BLaER1 treated with 17β-estradiol and CSF1 and Interleukin-3, amounts not matched to agents 10 nM and 100 nM (cell line): Measurements from ENCODE around the gene CTU1.

ENCODE experiments used
- H3K27ac ChIP-seq, 11 experiments: shearing (Covaris generic); formaldehyde crosslinking; 2 replicates each; pipeline ENCODE4 v1.8.1; 2022
- H3K27me3 ChIP-seq, 11 experiments: shearing (Covaris generic); formaldehyde crosslinking; 2 replicates each; pipeline ENCODE4 v1.8.1; 2022
- H3K36me3 ChIP-seq, 11 experiments: shearing (Covaris generic); formaldehyde crosslinking; 2 replicates each; pipeline ENCODE4 v1.8.1; 2022
- H3K4me1 ChIP-seq, 10 experiments: shearing (Covaris generic); formaldehyde crosslinking; 2 replicates each; pipeline ENCODE4 v1.8.1; 2022
- H3K4me2 ChIP-seq, 11 experiments: shearing (Covaris generic); formaldehyde crosslinking; 2 replicates each; pipeline ENCODE4 v1.8.1; 2022
- H3K4me3 ChIP-seq, 10 experiments: shearing (Covaris generic); formaldehyde crosslinking; 2 replicates each; pipeline ENCODE4 v1.8.1; 2022
- H3K9ac ChIP-seq, 11 experiments: shearing (Covaris generic); formaldehyde crosslinking; 2 replicates each; pipeline ENCODE4 v1.8.1; 2022
- H3K9me3 ChIP-seq, 11 experiments: shearing (Covaris generic); formaldehyde crosslinking; replicated peaks in 1 of 11; 2 replicates each; pipeline ENCODE4 v1.8.1; 2022
- H4K20me1 ChIP-seq, 11 experiments: shearing (Covaris generic); formaldehyde crosslinking; 2 replicates each; pipeline ENCODE4 v1.8.1; 2022
- Cebpa-rat ChIP-seq, 11 experiments: shearing (Covaris generic); IDR thresholded peaks; 2 replicates each; pipeline ENCODE4 v1.8.1; 2022

The CTU1 gene

DNA sequence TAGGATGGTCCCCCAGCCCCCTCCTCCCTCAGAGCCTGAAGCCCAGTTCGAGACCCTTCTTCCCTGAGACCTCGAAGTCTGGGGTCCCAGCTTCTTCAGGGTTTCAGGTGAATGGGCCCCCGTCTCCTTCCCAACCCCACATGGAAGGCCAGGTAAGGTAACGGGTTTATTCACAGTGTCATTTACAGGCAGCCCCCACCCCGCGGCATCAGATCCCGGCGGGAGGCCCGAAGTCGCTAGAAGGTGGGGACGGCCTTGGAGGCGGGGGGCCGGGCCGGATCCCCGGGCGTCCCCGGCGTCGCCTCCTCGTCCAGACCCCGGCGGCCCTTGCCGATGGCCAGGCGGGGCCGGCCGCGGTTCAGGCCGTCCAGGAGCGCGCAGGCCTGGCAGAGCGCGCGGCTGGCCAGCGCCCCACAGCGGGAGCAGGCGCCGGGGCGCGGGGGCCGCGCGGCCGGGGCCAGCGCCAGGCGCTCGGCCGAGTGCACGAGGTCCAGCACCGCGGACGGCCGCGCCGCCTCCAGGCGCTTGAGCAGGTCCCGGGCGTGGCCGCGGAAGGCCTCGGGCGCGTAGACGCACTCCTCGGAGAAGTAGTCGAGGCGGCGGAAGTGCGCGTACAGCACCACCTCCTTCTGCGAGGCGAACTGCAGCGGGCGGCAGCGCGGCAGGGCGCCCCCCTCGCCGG is 9.7 kb downstream of the CTU1 start:
- peaks cover 0 to 4% (median 0%) of the 10 kb centered on the region in 11 experiments; a peak in 1 of 22 replicates for H3K9me3 ChIP-seq
- H3K9ac ChIP-seq = peak overlapping the region in 2 of 11 experiments; percentile 6 to 15; a peak in 2 of 22 replicates

DNA sequence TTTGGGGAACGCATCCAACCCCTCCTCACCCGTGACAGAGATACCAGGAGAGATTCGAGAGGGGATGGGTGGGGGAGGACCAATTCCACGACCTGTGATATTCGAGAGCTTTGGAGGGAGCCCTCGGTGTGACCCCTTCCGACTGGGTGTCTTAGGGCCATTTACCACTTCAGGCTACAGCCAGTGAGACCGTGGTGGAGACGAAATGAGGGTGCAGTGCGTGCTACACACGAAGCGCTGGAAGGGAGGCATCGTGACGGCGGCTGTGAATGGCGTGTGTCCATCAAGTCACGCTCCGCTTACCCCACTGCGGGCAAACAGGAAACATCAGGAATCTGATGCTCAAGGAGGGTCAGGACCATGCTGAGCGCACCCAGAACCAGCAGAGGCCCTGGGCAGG is 10.4 kb downstream of the CTU1 start:
- Histone ChIP-seq H3K4me3 (no peak overlapping the region), H3K9ac (peak overlapping the region in 2 of 11 experiments; percentile 6 to 15; a peak in 2 of 22 replicates)

More for the DNA sequence above, 9.7 kb downstream of the CTU1 start:
- Histone ChIP-seq H3K27me3 (no peaks in the 10 kb centered on the region), H3K4me3 (no peak overlapping the region), H3K27ac (peak overlapping the region in 7 of 11 experiments; percentile 17 to 51 (median 36); a peak in 9 of 22 replicates), H4K20me1 (peaks cover 0 to 86% (median 28%) of the 10 kb centered on the region in 11 experiments; a peak in 16 of 22 replicates), H3K36me3 (peaks cover 46 to 80% (median 66%) of the 10 kb centered on the region in 11 experiments), H3K4me1 (peaks cover 32 to 60% (median 39%) of the 10 kb centered on the region in 10 experiments), H3K4me2 (peak overlapping the region; percentile 3 to 66 (median 49); a peak in 17 of 22 replicates)
- no peak for TF ChIP-seq Cebpa-rat (IDR thresholded peaks at IDR 0.05)

DNA sequence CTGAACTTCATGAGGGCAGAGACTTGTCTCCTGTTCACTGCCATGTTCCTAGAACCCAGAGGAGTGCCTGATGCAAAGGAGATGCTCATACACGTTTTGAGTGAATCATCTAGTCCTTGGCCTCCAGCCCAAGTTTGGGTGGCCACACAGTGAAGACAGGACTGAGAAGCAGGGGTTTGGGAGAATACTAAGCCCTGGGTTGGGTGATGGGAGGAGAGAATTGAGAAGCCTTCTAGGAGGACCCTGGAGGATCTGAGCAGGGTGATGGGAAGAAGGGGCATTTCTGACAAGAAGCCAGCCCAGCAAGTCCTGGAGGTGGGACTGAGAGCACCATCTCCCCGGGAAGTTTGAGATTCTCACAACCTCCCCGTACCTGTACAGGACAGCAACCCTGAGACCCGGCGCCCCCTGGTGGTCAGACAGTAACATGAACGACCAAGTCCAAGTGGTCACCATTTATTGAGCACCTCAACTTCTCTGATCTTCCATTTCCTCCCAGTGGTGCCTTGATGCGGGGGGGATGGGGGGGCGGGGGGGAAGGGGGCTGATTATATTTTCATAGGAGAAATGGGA is 11.0 kb downstream of the CTU1 start:
- Histone ChIP-seq H3K4me1 (peaks cover 32 to 54% (median 38%) of the 10 kb centered on the region in 10 experiments), H3K27me3 (no peaks in the 10 kb centered on the region), H3K27ac (peak overlapping the region in 5 of 11 experiments; percentile 1 to 28 (median 12); a peak in 4 of 22 replicates), H3K9me3 (peaks cover 0 to 4% (median 0%) of the 10 kb centered on the region in 11 experiments; a peak in 1 of 22 replicates), H3K36me3 (peaks cover 34 to 67% (median 53%) of the 10 kb centered on the region in 11 experiments), H3K4me2 (peak overlapping the region; percentile 8 to 62 (median 27); a peak in 17 of 22 replicates), H3K9ac (no peak overlapping the region), H4K20me1 (peaks cover 0 to 87% (median 34%) of the 10 kb centered on the region in 11 experiments; a peak in 16 of 22 replicates), H3K4me3 (no peak overlapping the region)
- no peak for TF ChIP-seq Cebpa-rat (IDR thresholded peaks at IDR 0.05)

More for the DNA sequence above, 10.4 kb downstream of the CTU1 start:
- no peak for TF ChIP-seq Cebpa-rat (IDR thresholded peaks at IDR 0.05)
- Histone ChIP-seq H3K4me2 (peak overlapping the region; percentile 3 to 66 (median 49); a peak in 19 of 22 replicates), H3K36me3 (peaks cover 39 to 73% (median 58%) of the 10 kb centered on the region in 11 experiments), H3K27me3 (no peaks in the 10 kb centered on the region), H3K9me3 (peaks cover 0 to 4% (median 0%) of the 10 kb centered on the region in 11 experiments; a peak in 1 of 22 replicates), H3K27ac (peak overlapping the region in 7 of 11 experiments; percentile 17 to 51 (median 36); a peak in 11 of 22 replicates), H4K20me1 (peaks cover 0 to 87% (median 34%) of the 10 kb centered on the region in 11 experiments; a peak in 16 of 22 replicates), H3K4me1 (peaks cover 32 to 59% (median 39%) of the 10 kb centered on the region in 10 experiments)

DNA sequence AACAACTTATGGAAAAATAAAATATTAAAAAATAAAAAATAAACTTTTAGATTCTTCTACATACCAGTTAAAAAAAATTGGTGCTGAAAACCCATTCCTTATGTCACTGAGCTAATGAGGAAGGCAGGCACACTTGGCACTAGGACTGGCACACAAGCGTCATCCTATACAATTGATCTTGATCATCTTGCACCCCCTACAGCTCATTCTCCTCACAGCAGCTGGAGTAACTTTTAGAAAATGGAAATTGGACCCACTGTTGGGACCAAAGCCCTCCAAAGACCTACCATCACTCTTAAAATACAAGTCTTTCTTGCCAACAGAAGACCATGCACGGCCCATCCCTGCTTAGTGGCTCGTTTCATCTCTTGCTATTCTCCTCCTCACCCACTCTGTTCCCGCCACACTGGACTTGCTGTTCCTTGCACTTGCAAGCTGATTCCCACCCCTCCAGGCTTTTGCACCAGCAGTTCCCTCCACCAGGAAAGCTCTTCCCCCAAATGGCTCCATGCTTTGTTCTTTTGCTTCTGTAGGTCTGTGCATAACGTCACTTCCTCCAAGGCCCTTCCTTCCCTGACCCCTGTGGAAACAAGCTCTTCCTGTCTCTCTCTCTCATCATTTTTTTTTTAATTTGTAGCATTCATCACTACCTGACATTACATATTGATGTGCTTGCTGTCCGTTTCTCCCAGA is 11.6 kb downstream of the CTU1 start:
- Histone ChIP-seq H4K20me1 (peaks cover 0 to 83% (median 30%) of the 10 kb centered on the region in 11 experiments; a peak in 16 of 22 replicates), H3K27me3 (no peaks in the 10 kb centered on the region), H3K27ac (peak overlapping the region in 5 of 11 experiments; percentile 1 to 28 (median 12); a peak in 4 of 22 replicates), H3K4me1 (peaks cover 32 to 48% (median 36%) of the 10 kb centered on the region in 10 experiments), H3K9me3 (peaks cover 0 to 4% (median 0%) of the 10 kb centered on the region in 11 experiments; a peak in 1 of 22 replicates), H3K4me2 (peak overlapping the region; percentile 8 to 62 (median 27); a peak in 18 of 22 replicates), H3K36me3 (peaks cover 28 to 61% (median 47%) of the 10 kb centered on the region in 11 experiments), H3K4me3 (no peak overlapping the region), H3K9ac (no peak overlapping the region)
- TF ChIP-seq Cebpa-rat (IDR thresholded peaks at IDR 0.05) = no peak

DNA sequence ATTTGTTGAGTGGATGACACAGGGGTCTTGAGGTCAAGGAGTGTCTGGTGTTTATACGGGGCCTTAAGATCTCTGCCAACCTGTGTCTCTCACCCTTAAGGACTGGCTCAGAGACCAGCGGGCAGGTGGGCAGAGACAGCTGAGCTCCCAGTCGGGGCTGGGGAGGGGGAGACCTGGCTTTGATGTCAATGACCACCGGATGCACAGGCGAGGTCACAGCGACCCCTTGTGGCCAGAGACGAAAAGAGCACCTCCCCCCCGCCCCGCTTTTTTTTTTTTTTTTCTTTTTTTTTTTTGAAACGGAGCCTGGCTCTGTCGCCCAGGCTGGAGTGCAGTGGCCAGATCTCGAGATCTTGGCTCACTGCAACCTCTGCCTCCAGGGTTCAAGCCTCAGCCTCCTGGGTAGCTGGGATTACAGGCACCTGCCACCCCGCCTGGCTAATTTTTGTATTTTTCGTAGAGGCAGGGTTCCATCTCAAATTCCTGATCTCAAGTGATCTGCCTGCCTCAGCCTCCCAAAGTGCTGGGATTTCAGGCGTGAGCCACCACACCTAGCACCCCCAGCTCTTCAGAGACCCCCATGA is 13.4 kb downstream of the CTU1 start:
- H3K27me3 ChIP-seq = no peaks in the 10 kb centered on the region
- H3K27ac ChIP-seq = peak overlapping the region in 10 of 11 experiments; percentile 11 to 62 (median 48); a peak in 16 of 22 replicates
- peaks cover 26 to 56% (median 37%) of the 10 kb centered on the region in 10 experiments for H3K4me1 ChIP-seq
- peaks cover 0 to 77% (median 28%) of the 10 kb centered on the region in 11 experiments; a peak in 16 of 22 replicates for H4K20me1 ChIP-seq
- H3K4me3 ChIP-seq = peak overlapping the region in 3 of 10 experiments; percentile 11 to 36 (median 30); a peak in 1 of 20 replicates
- H3K9ac ChIP-seq = peak overlapping the region; percentile 17 to 71 (median 58); a peak in 19 of 22 replicates
- H3K9me3 ChIP-seq = peaks cover 0 to 4% (median 0%) of the 10 kb centered on the region in 11 experiments; a peak in 1 of 22 replicates
- TF ChIP-seq Cebpa-rat (IDR thresholded peaks at IDR 0.05) = no peak
- H3K36me3 ChIP-seq = peaks cover 16 to 51% (median 32%) of the 10 kb centered on the region in 11 experiments
- peak overlapping the region; percentile 50 to 85 (median 72) for H3K4me2 ChIP-seq

DNA sequence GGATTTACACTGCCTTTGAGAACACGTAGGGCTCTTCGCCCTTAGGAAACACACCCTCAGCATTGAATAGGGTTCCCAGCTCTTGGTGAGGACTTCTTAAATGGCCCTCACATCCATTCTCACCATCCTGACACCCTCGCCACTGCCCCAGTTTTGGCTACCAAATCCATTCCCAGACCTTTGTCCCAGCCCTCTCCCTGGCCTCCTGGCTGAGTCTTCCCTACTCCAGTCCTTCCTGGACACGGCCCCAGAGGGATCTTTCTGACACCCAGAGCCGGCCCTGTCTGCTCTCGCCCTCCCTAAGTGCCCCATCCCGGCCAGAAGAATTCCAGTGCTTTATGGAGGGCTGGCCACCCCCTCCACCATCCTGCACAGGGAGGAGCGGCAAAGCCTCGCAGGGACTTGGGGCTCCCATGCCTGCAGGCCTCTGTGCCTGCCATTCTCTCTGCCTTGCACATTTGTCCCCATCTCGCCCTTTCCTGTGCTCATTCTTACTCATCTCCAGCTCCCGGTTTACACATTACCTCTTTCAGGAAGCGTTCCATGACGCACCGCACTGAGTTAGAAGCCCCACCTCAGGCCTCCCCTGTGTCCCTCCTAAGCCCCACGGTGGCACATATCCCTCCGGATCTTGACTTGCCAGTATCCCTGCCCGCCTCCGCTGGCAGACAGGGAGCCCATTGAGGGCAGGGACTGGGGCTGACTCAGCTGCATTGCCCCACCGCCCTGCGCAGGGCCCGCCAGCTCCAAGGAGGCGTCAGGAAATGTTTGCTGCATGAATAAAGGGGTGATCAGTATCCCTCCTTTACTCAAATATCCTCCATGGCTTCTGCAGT is 14.5 kb downstream of the CTU1 start:
- no peaks in the 10 kb centered on the region for H3K9me3 ChIP-seq
- H3K4me3 ChIP-seq = no peak overlapping the region
- H3K4me1 ChIP-seq = peaks cover 26 to 49% (median 37%) of the 10 kb centered on the region in 10 experiments
- no peaks in the 10 kb centered on the region for H3K27me3 ChIP-seq
- H3K27ac ChIP-seq = 0 out of 22 replicates have a peak overlapping the region, but pooled peaks of 1 of the 11 experiments have one; percentile 13
- H4K20me1 ChIP-seq = peaks cover 0 to 73% (median 23%) of the 10 kb centered on the region in 11 experiments; a peak in 15 of 22 replicates
- TF ChIP-seq Cebpa-rat (IDR thresholded peaks at IDR 0.05) = no peak
- no peak overlapping the region for H3K4me2 ChIP-seq
- H3K36me3 ChIP-seq = peaks cover 5 to 47% (median 23%) of the 10 kb centered on the region in 11 experiments
- peak overlapping the region in 2 of 11 experiments; percentile 10 to 11; a peak in 1 of 22 replicates for H3K9ac ChIP-seq

DNA sequence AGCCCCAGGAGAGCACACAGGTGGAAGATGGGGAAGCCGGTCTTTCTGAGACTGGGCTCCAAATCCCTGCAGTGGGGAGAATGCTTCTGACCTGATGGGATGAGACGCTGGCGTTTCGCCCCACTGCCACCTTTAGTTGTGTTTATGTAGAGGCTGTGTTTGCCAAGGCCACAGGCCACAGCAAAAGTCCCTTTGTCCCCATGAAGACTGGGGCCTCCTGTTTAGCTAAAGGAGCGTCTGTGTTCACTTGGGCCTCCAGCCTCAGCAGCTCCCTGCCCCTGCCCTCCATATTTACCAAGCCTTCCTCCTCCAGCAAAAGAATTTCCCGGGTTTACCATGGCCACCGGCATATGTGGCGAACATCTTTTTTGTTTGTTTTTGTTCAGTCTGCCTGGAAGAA is 15.1 kb downstream of the CTU1 start:
- Histone ChIP-seq H3K4me2 (no peak overlapping the region), H3K4me3 (no peak overlapping the region), H3K9ac (peak overlapping the region in 2 of 11 experiments; percentile 10 to 11; a peak in 2 of 22 replicates)

More for the DNA sequence above, 15.1 kb downstream of the CTU1 start:
- TF ChIP-seq Cebpa-rat (IDR thresholded peaks at IDR 0.05) = no peak
- H3K27me3 ChIP-seq = no peaks in the 10 kb centered on the region
- peaks cover 21 to 44% (median 32%) of the 10 kb centered on the region in 10 experiments for H3K4me1 ChIP-seq
- H3K36me3 ChIP-seq = peaks cover 0 to 41% (median 17%) of the 10 kb centered on the region in 11 experiments; a peak in 20 of 22 replicates
- H4K20me1 ChIP-seq = peaks cover 0 to 73% (median 23%) of the 10 kb centered on the region in 11 experiments; a peak in 15 of 22 replicates
- H3K27ac ChIP-seq = no peak overlapping the region
- no peaks in the 10 kb centered on the region for H3K9me3 ChIP-seq
